GM21529 (cell line): ENCODE results near the gene ADCY2.

ENCODE experiments used
- ATAC-seq: cut with Tn5 transposase; IDR thresholded peaks from one replicate; pipeline ENCODE4 v1.9.1; 2021; ENCODE audit not compliant: unreplicated experiment

Gene ADCY2

GRCh38 chr5:7717691-7718090, 321.8 kb downstream of the ADCY2 start:
- ATAC-seq, result no peak

GRCh38 chr5:7728076-7728475, 332.1 kb downstream of the ADCY2 start:
- no peak for ATAC-seq

GRCh38 chr5:7741415-7742065, 345.6 kb downstream of the ADCY2 start:
- ATAC-seq, result no peak

GRCh38 chr5:7742241-7742656, 346.3 kb downstream of the ADCY2 start:
- no peak for ATAC-seq

- ATAC-seq, result peak; percentile 51
Measured at GRCh38 chr5:7745882-7746610, 350.1 kb downstream of the ADCY2 start.

- ATAC-seq, result no peak
Measured at GRCh38 chr5:7747728-7748127, 351.8 kb downstream of the ADCY2 start.

- ATAC-seq, result no peak
Measured at GRCh38 chr5:7749626-7750025, 353.7 kb downstream of the ADCY2 start.

GRCh38 chr5:7751874-7752273, 355.9 kb downstream of the ADCY2 start:
- no peak for ATAC-seq

GRCh38 chr5:7753181-7753580, 357.2 kb downstream of the ADCY2 start:
- ATAC-seq, result no peak

GRCh38 chr5:7753596-7753995, 357.7 kb downstream of the ADCY2 start:
- no peak for ATAC-seq

- no peak for ATAC-seq
Measured at GRCh38 chr5:7754490-7754889, 358.6 kb downstream of the ADCY2 start.

- peak; percentile 93 for ATAC-seq
Measured at GRCh38 chr5:7754997-7755596, 359.2 kb downstream of the ADCY2 start.

- ATAC-seq, result no peak
Measured at GRCh38 chr5:7755958-7756357, 360.0 kb downstream of the ADCY2 start.

GRCh38 chr5:7756453-7756852, 360.5 kb downstream of the ADCY2 start:
- ATAC-seq, result no peak

- ATAC-seq, result no peak
Measured at GRCh38 chr5:7759257-7759871, 363.4 kb downstream of the ADCY2 start.

- ATAC-seq, result no peak
Measured at GRCh38 chr5:7759951-7760580, 364.1 kb downstream of the ADCY2 start.

- peak; percentile 66 for ATAC-seq
Measured at GRCh38 chr5:7762267-7762666, 366.3 kb downstream of the ADCY2 start.

GRCh38 chr5:7763621-7764072, 367.7 kb downstream of the ADCY2 start:
- no peak for ATAC-seq

GRCh38 chr5:7764452-7764851, 368.5 kb downstream of the ADCY2 start:
- ATAC-seq, result no peak

- no peak for ATAC-seq
Measured at GRCh38 chr5:7770436-7770835, 374.5 kb downstream of the ADCY2 start.

- ATAC-seq, result no peak
Measured at GRCh38 chr5:7772141-7772540, 376.2 kb downstream of the ADCY2 start.
